HepG2 (cell line): ENCODE measurements around the gene CORO1A. TPM values are rescaled to one million over a fixed set of nuclear protein-coding genes. Genes with fewer than 3 reads are reported as not detected.
"Not testable (repeated sequence)": the region's sequence is repeated elsewhere in the genome, so short reads cannot be mapped to it uniquely, and the experiment has no call there.

Experiments
- ATAC-seq: fragments of 200-7000 bp; cut with Tn5 transposase; 3 replicates; pipeline ENCODE4 v1.9.1; 2020; ENCODE audit warnings: mild to moderate bottlenecking, moderate library complexity
- BruUV-seq: library from RNA; stranded (reverse); fragments of 400-500 nt; replicated peaks from 2 replicates; lab custom pipeline; 2021; lab: Mats Ljungman, UMichigan
- CTCF ChIA-PET: fragments of 300-600 bp; formaldehyde crosslinking; extraction: SDS; loops from one replicate; lab custom pipeline; 2021; ENCODE audit warnings: low total read pairs, inconsistent platforms, low intra/inter-chr PET ratio; lab: Yijun Ruan, JAX
- POLR2A ChIA-PET: fragments of 350-600 bp; sonication (Branson Sonifier 250); formaldehyde crosslinking; loops from one replicate; lab custom pipeline; 2020; ENCODE audit warnings: antibody characterized with exemption, inconsistent platforms; lab: Yijun Ruan, JAX
- DNase-seq: peaks from one replicate; pipeline ENCODE4 v3.0.0-alpha.2; 2015; ENCODE audit warnings: low spot score
- FAIRE-seq: peaks from 3 replicates; lab custom pipeline; 2011; peaks lifted over from hg19 to GRCh38; lab: Jason Lieb, UNC
- H2AFZ ChIP-seq: one replicate; pipeline ENCODE4 v1.6.1; 2011; ENCODE audit warnings: low read length, inconsistent platforms
- H3K27ac ChIP-seq: fragments of 300-600 bp; 3 replicates; pipeline ENCODE4 v1.8.0; 2011; ENCODE audit warnings: mixed run types, mild to moderate bottlenecking, mixed read lengths, low read length, inconsistent platforms; ENCODE audit not compliant: insufficient read depth; ENCODE audit errors: extremely low read length
- H3K27me3 ChIP-seq, 2 experiments: fragments of 200-600 bp in 1 of 2; 2 replicates in 1 of 2; 3 replicates in 1 of 2; pipeline versions ENCODE4 v1.6.0 to v1.8.0; 2011; ENCODE audit warnings: low read length in 2 of 2, mild to moderate bottlenecking in 2 of 2, moderate library complexity in 2 of 2, inconsistent platforms in 1 of 2; ENCODE audit not compliant: insufficient read depth in 2 of 2, control insufficient read depth in 1 of 2
- H3K36me3 ChIP-seq, 2 experiments: fragments of 200-600 bp in 1 of 2; replicated peaks in 1 of 2; 2 replicates in 1 of 2; 3 replicates in 1 of 2; pipeline versions ENCODE4 v1.5.1 to v1.8.0; 2011; ENCODE audit warnings: low read length in 2 of 2, inconsistent platforms in 1 of 2; ENCODE audit not compliant: insufficient read depth in 2 of 2, control insufficient read depth in 1 of 2
- H3K4me1 ChIP-seq: 2 replicates; pipeline ENCODE4 v1.5.1; 2012; ENCODE audit warnings: low read length, inconsistent platforms; ENCODE audit not compliant: insufficient read depth
- H3K4me2 ChIP-seq: 2 replicates; pipeline ENCODE4 v1.6.0; 2011; ENCODE audit warnings: low read depth, low read length, inconsistent platforms
- H3K4me3 ChIP-seq, 3 experiments: fragments of 200-600 bp in 1 of 3; sonication (generic), shearing (Covaris generic) in 1 of 3; replicated peaks in 1 of 3; 2 replicates each; pipeline ENCODE4 v1.5.1; 2011 to 2016; ENCODE audit warnings: low read length in 3 of 3, inconsistent platforms in 2 of 3, low read depth in 2 of 3, mild to moderate bottlenecking in 2 of 3, control low read depth in 1 of 3, mixed read lengths in 1 of 3; ENCODE audit not compliant: insufficient read depth in 1 of 3
- H3K79me2 ChIP-seq: one replicate; pipeline ENCODE4 v1.6.1; 2011; ENCODE audit warnings: low read length, inconsistent platforms; ENCODE audit not compliant: insufficient read depth
- H3K9ac ChIP-seq: 2 replicates; pipeline ENCODE4 v1.6.0; 2011; ENCODE audit warnings: mild to moderate bottlenecking, low read depth, low read length, inconsistent platforms; ENCODE audit not compliant: insufficient read depth
- H3K9me3 ChIP-seq: 2 replicates; pipeline ENCODE4 v1.5.1; 2012; ENCODE audit warnings: mild to moderate bottlenecking, low read length
- H4K20me1 ChIP-seq: 2 replicates; pipeline ENCODE4 v1.6.0; 2011; ENCODE audit warnings: inconsistent platforms, mild to moderate bottlenecking, low read length, moderate library complexity; ENCODE audit not compliant: insufficient read depth
- WGBS: methylation state at CpG from one replicate; pipeline ENCODE4 v1.1.6; 2017; ENCODE audit warnings: low lambda C conversion rate; 5-methylcytosine and 5-hydroxymethylcytosine counted together
- in situ Hi-C: cut with HindIII; loops from 2 replicates; pipeline ENCODE4 v1.10.0; 2017; ENCODE audit warnings: low pct_unique_long_range_greater_than_20kb; ENCODE audit not compliant: extremely low pct_ligation_motif_present
- intact Hi-C: fragments of 100-400 bp; cut with micrococcal nuclease; formaldehyde crosslinking; loops from one replicate; pipeline ENCODE4 v1.10.0; 2022; ENCODE audit not compliant: unreplicated experiment
- polyA plus RNA-seq, 8 experiments: library from polyadenylated mRNA; depleted of rRNA in 3 of 8; stranded (reverse) in 7 of 8; unstranded in 1 of 8; fragments of >200 nt; fragmentation: Illumina TruSeq in 4 of 8; extraction: Trizol in 4 of 8; gene quantifications; 2 replicates each; pipeline versions ENCODE4 v1.2.1 to v1.2.3, GENCODE V29; 2011 to 2016; ENCODE audit warnings: low read depth in 4 of 8, missing spikeins in 1 of 8, mixed read lengths in 1 of 8; ENCODE audit not compliant: insufficient read depth in 1 of 8
- total RNA-seq, 5 experiments: library from RNA; depleted of rRNA; stranded (reverse); fragments of >200 nt; fragmentation: Illumina TruSeq; extraction: Trizol; gene quantifications; 2 replicates each; pipeline ENCODE4 v1.2.3, GENCODE V29; 2016; ENCODE audit warnings: low read depth in 1 of 5

The CORO1A gene
- total and polyA plus RNA-seq, 2 of the 13 experiments (the other 11 are each of a cell fraction or from before 2014, with no cell fraction given): 6.5 to 12.9 TPM

DNA sequence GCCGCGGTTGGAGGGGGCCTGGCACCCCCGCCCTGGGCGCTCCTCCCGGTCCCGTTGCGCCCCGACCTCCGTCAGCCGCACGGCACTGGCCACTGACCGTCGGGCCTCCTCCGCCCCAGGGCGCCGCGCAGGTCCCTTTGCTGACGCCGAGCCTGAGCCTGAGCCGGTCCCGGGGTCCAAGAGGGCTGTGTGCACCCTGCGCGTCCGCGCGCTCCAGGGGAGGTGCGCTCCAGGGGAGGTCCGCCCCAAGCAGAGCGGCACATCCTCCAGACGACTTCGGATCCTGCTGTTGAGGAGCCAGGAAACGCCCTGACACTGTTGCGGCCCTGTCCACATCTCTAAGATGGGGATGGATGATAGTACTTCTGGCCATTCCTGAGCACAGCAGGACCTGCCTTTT lies 22.9 kb downstream of the CORO1A start:
- intact Hi-C loops, CTCF ChIA-PET, BruUV-seq, FAIRE-seq, H2AFZ ChIP-seq, H3K27me3 ChIP-seq, H3K4me1 ChIP-seq, H3K79me2 ChIP-seq, H3K27ac ChIP-seq, H3K4me3 ChIP-seq, H3K36me3 ChIP-seq, in situ Hi-C loops, H4K20me1 ChIP-seq, DNase-seq, POLR2A ChIA-PET, H3K9me3 ChIP-seq, H3K9ac ChIP-seq: not testable (repeated sequence)
- ATAC-seq: peak; percentile 51
- WGBS: no CpG with 5 or more reads among the region's 33 CpGs
- H3K4me2 ChIP-seq: 0 out of 2 replicates have a peak overlapping the region, but pooled peaks have one; percentile 12

DNA sequence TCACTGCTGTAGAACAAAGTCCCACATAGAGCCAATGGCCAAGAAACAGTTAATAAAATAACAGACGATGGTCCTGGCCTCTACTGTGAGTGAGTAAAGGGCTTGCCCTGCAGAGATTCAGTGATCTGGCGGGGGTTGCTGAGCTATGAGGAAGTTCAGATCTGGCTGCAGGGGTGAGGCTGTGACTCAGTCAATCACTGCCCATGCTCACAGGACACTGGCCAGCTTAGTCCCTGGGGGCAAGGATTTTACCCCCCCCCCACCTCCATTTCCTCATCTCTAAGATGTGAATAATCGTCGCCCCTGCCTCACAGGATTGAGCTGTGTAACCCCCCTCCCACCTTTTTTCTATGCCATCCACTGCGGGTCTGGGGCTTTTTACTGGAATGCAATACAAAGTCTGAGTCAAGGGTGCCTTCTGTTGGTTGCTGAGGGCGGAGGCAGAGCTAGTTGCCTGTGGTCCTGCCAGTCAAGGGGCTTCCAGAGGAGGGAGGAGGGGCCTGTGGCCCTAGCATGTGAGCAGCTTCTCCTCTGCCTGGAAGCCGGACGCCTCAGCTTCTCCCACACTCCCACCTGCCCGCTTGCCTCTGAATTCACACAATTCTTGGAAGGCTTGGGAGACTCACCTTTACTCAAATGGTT lies 23.8 kb downstream of the CORO1A start:
- CTCF ChIA-PET, in situ Hi-C loops, DNase-seq, intact Hi-C loops, H3K79me2 ChIP-seq, H3K9me3 ChIP-seq, H3K36me3 ChIP-seq, H4K20me1 ChIP-seq, H3K9ac ChIP-seq, H3K27ac ChIP-seq, H3K27me3 ChIP-seq, H3K4me2 ChIP-seq, H2AFZ ChIP-seq, BruUV-seq, H3K4me3 ChIP-seq, POLR2A ChIA-PET, H3K4me1 ChIP-seq: not testable (repeated sequence)
- WGBS: 3% methylated on average over 3 of the region's 9 CpGs
- FAIRE-seq: peak; percentile 53
- ATAC-seq: peak; percentile 68

DNA sequence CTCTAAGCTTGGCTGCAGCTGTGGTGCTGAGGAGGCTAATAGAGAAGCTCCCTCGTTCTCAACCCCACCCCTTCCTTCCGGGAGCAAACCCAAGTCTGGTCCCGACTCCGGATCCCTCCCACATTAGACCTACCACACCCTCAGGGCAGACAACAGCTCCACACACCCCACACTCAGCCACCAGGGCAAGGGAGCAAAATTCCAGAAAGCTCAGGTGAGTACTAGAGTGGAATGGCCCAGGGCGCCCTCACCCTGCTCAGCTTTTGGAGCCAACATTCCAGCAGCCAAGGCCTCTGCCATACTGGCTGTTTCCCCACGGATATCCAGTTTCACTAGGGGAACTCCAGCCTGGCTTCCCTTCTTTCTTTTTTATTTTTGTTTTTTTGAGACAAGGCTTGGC lies 25.6 kb downstream of the CORO1A start:
- intact Hi-C loops, H3K36me3 ChIP-seq, H2AFZ ChIP-seq, H3K27me3 ChIP-seq, BruUV-seq, DNase-seq, H3K4me1 ChIP-seq, H3K4me3 ChIP-seq, ATAC-seq, H3K79me2 ChIP-seq, in situ Hi-C loops, H3K9ac ChIP-seq, H3K27ac ChIP-seq, H3K9me3 ChIP-seq, H4K20me1 ChIP-seq, CTCF ChIA-PET, H3K4me2 ChIP-seq, FAIRE-seq, POLR2A ChIA-PET: not testable (repeated sequence)
- 4% methylated on average over 4 of the region's 6 CpGs for WGBS

DNA sequence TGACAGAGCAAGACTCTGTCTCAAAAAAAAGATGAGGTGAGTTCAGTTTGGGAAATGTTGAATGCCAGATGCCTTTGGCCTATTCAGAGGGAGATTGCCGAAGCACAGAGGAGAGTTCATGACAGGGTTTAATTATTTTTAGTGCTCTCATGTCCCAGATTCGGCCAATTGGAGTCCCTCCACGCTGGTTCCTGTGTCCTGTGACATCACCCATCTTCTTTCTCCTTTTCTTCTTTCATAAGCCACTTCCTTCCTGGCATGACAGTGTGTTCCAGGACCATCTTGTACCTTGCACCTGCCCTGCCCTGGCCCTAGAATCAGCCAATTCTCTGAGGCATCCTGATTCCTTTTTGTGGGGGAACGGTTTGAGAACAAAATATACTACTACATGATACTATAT lies 28.0 kb downstream of the CORO1A start:
- H4K20me1 ChIP-seq, H3K36me3 ChIP-seq, H3K4me3 ChIP-seq, in situ Hi-C loops, H3K4me2 ChIP-seq, ATAC-seq, H3K4me1 ChIP-seq, H2AFZ ChIP-seq, POLR2A ChIA-PET, H3K9ac ChIP-seq, H3K27ac ChIP-seq, H3K9me3 ChIP-seq, FAIRE-seq, DNase-seq, CTCF ChIA-PET, BruUV-seq, intact Hi-C loops, H3K79me2 ChIP-seq, H3K27me3 ChIP-seq: not testable (repeated sequence)
- WGBS: no CpG with 5 or more reads among the region's 4 CpGs
